Islet of Langerhans (tissue), 1 donor: Measurements from ENCODE around the gene SLC35F4.

Experiments used
- FAIRE-seq: peaks from one replicate; lab custom pipeline; 2011; peaks lifted over from hg19 to GRCh38; lab: Jason Lieb, UNC

The SLC35F4 gene

GRCh38 chr14:57848353-57848752, 17.5 kb downstream of the SLC35F4 start:
- FAIRE-seq, result no peak

DNA sequence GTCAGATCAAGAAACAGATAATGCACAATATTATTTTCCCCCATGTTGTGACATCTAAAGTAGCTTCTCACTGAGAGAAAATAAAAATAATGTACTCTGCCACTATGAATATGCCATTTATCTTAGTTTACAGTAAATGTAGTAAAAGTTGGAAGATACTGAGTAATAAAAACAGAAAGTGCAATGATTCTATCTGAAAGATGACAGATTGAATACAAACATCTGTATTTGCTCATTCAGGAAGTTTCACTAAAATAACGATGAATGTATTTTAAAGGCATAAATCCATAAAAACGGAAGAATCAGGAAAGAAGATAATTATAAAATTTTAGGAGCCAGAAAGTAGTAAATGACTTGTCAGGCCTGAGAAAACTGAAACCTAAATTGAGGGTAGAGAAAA, 18.2 kb downstream of the SLC35F4 start:
- FAIRE-seq, result no peak

DNA sequence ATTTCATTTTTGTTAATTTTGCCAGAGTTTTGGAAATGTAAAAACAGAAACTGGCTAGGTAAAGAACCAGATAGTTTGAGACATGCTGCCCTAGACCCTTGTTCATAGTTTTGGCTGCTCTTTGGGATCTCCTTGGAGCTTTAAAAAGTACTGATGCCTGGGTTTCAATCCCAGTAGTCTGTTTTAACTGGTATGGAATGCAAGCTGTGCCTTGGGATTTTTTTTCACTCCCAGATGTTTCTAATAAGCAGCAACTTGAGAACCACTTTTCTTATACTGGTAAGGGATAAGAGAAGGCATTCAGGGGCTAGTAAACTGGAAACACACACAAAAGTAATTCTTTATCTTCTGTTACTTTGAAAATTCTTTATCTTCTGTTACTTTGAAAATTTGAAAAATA, 18.8 kb downstream of the SLC35F4 start:
- FAIRE-seq, result no peak

- no peak for FAIRE-seq
These were observed 19.3 kb downstream of the SLC35F4 start for GRCh38 chr14:57846596-57846995.

DNA sequence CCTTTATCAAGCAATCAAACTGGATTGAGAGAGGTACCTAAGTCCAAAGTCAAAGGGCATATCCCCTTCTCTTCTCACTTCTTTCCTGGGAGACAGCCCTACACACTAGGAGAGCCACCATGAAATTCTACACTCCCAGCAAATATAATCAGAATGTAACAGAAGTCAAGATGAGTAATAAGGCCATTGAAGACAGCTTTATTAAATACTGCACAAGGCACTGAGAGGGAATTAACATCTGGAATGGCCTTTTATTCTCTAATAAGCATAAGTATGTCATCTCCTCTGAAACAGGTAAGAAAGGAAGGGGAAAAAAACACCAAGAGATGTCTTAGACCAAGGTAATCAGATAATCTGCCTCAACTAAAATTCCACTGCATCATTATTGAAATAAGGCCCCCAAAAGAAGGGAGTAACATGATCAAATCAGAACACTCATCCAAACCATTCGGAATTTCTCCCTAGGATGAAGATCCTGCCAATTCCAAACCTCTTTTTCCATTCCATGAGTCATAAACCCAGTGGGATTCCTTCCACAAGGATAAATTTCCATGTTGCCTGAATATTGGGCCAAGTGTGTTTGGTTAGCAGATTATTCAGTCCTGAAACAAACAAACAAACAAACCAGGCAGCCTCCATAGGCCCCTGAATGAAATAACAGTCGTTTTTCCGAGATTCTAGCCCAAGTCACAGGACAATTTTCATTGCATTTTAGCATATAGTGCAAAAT, 19.9 kb downstream of the SLC35F4 start:
- no peak for FAIRE-seq

DNA sequence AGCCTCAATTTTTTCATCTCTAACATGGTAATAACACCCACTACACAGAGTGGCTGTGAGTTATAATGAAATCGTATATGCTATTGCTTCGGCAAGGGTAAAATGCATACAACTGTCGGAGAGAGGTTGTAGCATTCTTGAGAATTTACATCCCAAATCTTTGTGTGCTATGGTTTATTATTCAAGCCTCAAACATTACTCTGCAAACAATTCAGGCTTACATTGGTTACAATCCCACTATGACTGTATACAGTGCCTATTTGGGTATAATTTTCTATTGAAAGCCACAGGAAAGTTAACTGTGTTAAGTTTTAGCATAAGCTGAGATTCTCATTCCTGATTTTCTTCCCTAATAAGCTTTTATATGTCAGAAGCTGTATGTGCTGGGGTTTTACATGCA, 20.6 kb downstream of the SLC35F4 start:
- FAIRE-seq, result no peak

DNA sequence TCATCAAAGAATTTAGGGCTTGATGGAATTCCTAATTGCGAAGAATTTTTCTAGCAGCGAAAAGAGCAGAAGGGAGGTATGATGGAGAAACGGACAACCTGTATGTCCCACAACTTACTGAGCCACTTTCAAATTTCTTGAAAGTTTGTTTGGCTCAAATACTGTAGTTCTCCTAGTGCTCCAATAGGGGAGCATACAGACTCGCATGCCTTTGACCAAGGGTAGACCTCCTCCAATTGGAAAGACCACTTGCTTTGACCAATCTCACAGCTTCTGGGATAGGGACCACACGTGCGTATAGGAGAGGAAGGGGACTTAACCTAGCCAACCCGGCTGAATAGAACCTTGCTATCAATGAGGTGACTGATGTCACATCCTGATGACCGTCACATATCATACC, 28.6 kb downstream of the SLC35F4 start:
- no peak for FAIRE-seq

DNA sequence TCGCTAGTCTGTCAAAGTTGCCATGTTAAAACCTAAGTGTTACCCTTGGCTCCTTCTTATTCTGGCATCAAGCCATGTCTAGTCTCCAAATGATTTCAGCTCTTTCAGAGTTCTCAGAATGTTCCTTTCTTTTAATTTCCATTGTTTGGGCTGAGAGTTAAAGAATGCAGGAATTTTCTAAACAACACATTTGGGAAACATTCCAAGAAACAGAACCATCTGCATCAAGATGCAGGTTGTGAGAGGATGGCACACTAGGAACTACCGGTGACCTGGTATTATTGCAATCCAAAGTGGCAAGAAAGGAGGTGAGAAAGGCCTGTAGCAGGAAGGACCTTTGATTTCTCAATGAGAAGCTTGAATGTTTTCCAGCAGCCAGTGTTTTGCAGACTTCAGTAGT, 30.1 kb downstream of the SLC35F4 start:
- FAIRE-seq, result no peak

DNA sequence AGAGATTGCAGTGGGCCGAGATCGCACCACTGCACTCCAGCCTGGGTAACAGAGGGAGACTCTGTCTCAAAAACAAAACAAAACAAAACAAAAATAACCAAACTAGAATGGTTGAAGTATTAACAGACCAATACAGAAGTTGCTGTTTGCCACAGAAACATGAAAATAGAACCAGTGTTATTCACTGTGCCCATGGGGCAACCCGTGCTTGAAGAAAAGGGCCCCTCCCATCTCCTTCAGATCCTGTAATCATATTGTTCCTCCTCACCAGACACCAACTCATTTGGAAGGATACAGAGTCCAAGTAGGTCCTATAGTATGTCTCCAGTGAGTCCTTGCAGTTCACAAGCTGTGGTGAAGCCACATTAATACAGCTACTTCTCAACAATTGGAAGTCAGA, 30.9 kb downstream of the SLC35F4 start:
- FAIRE-seq, result no peak

- FAIRE-seq, result no peak
These were observed 31.8 kb downstream of the SLC35F4 start for GRCh38 chr14:57834001-57834598.

GRCh38 chr14:57833323-57833722, 32.6 kb downstream of the SLC35F4 start:
- FAIRE-seq, result peak; percentile 33

- FAIRE-seq, result no peak
These were observed 33.9 kb downstream of the SLC35F4 start for GRCh38 chr14:57831981-57832380.

DNA sequence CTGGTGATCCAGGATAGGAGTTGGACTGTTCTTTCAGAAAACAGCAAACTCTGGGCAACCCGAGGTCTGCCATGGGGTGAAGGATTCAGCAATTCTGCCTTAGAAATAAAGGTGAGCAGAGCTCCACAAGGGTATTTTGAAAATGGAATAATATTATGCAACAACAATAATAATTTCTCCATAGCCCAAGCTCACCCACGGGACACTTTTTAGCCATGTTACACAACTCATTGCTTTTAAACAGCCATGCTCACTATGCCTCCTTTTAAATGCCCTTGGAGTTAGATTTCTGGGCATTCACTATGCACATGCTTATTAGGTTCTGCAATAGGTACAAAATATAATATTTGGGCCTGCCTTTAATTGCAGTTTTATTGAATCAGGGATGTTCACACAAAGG, 37.2 kb downstream of the SLC35F4 start:
- no peak for FAIRE-seq

DNA sequence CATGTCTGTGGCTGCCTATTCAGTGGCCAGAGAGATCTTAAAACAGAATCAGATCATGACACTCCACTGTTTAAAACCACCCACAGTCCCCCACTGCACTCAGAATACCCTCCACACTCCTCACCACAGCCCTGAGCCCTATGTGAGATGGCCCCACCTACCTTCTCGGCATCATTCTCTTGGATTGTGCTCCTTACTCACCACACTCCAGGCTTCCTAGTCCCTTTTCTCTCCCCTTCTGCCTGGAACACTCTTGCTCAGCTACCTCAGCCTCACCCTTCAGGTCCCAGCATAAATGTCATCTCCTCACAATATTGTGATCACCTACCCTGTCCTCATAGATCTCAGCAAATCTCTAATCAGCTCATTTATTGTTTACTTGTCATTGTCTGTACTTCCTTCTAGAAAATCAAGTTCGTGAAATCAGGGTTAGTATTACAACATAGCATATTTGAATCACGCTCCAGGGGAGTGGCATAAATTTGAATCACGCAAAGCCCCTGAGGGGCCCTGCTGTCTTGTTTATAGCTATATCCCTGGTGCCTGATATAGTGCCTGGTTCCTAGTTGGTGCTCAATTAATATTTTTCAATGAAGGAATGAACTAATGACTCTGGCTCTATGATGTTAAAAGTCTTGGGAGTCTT, 42.8 kb downstream of the SLC35F4 start:
- no peak for FAIRE-seq

DNA sequence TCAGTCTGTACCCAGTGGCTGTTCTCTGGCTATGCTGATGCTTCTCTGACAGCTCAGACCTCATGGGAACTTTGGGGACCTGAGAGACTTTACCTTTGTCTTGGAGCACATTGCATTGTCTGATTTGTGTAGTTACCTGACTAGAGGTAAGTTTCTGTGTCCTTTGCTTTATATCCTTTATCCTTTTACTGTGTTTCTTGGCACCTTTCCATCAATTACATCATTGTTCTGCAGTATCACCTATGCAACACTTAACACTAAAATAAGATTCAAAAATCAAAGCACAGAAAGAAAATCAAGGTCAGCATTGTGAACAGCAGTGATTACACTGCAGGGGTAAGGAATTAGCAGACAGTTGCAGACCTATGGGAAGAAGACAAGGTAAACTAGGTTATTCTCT, 43.8 kb downstream of the SLC35F4 start:
- no peak for FAIRE-seq

GRCh38 chr14:57820581-57820980, 45.3 kb downstream of the SLC35F4 start:
- no peak for FAIRE-seq

DNA sequence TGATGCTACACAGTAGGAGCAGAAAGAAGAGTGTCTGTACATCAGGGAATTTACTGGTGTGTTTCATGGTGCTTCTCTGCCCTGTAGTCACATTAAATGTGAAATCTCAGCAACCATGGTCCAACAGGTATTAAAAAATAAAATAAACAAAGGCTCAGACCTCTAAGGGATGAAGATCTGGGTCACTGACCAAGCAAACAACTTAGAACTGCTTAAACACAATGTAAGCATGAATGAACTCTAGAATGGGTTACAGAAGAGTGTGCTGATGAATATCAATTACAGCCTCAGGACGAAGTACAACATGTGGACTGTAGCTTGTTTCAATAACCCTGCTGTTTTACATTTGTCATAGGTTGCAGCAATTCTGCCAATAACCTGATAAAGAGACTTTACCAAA, 47.4 kb downstream of the SLC35F4 start:
- FAIRE-seq, result peak; percentile 97

- FAIRE-seq, result no peak
These were observed 49.2 kb downstream of the SLC35F4 start for GRCh38 chr14:57816568-57817284.

DNA sequence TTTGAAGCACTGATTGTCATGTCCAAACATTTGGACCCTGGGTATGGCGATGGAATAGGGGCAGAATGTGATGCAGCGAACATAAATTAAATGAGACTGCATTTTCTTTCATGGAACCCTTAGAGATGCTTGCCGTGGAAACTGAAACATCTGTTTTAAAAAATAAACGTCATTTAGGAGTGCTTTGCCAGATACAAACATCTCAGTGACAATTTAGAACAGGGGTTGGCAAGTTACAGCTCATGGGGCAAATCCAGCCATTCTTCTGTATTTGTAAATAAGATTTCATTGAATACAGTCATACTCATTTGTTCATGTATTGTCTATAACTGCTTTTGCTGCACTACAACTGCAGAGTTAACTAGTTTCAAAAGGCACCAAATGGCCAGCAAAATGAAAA, 51.2 kb downstream of the SLC35F4 start:
- no peak for FAIRE-seq

DNA sequence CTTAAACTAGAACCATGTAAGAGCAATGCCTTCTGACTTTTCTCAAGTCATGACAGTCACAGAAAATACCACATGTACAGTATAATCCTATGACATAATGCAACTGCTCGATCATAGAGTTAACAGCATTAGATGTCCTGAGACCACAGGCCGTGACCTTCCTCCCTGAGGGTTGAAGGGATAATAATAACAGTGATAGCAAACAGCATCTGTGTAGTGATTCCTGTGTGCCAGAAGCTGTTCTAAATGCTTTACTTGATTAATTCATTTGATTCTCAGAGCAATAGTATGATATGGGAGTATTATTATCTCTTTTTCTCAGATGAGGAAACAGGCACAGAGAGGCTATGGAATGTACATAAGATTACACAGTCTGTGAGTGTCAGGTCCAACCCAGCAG, 53.2 kb downstream of the SLC35F4 start:
- no peak for FAIRE-seq

DNA sequence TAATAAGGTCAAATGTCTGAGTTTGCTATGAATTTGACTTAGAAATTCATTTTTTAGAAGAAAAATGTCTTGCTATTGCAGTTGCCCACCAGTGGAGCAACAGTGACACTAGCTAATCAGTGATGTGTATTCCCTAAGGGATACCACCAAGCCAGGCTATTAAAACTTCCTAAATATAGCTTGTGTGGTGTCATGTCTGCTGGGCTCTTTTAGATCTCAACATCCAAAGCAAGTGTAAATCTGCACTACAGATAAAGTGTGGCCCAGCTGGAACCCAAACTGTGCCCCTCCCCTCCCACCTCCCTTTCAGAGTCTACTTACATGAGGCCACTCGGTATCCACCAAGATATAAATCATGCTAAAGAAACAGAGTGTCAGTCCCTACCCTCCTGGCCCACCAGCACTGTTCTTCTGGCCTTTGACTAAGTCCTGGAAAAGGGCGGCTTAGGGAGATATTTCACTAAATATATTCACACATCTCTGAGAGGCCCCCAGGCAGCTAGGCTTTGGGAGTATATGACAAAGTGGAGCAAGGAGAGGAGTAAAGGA, 53.8 kb downstream of the SLC35F4 start:
- no peak for FAIRE-seq

- no peak for FAIRE-seq
These were observed 56.1 kb downstream of the SLC35F4 start for GRCh38 chr14:57809808-57810207.

GRCh38 chr14:57797160-57797559, 68.7 kb downstream of the SLC35F4 start:
- no peak for FAIRE-seq
